ENCODE measurements around the gene DUSP14. TPM values are rescaled to one million over a fixed set of nuclear protein-coding genes. Genes with fewer than 3 reads are reported as not detected.

Gene DUSP14
- total and polyA plus RNA-seq, 9 of the 15 experiments (the other 6 are each of a cell fraction or from before 2014, with no cell fraction given) = 20.2 to 74.0 (median 31.8) TPM

GRCh38 chr17:37490638-37491614 is 1.2 kb downstream of the DUSP14 start (continued):
- no peak for TF ChIP-seq FOXA1 (IDR thresholded peaks at IDR 0.05; ENCODE audit: borderline replicate concordance)
- TF ChIP-seq, protein P1, sequence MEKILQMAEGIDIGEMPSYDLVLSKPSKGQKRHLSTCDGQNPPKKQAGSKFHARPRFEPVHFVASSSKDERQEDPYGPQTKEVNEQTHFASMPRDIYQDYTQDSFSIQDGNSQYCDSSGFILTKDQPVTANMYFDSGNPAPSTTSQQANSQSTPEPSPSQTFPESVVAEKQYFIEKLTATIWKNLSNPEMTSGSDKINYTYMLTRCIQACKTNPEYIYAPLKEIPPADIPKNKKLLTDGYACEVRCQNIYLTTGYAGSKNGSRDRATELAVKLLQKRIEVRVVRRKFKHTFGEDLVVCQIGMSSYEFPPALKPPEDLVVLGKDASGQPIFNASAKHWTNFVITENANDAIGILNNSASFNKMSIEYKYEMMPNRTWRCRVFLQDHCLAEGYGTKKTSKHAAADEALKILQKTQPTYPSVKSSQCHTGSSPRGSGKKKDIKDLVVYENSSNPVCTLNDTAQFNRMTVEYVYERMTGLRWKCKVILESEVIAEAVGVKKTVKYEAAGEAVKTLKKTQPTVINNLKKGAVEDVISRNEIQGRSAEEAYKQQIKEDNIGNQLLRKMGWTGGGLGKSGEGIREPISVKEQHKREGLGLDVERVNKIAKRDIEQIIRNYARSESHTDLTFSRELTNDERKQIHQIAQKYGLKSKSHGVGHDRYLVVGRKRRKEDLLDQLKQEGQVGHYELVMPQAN (IDR thresholded peaks at IDR 0.05; ENCODE audit: borderline replicate concordance) = peak; percentile 89
- no peak for TF ChIP-seq FOXK1 (CRISPR knock-in tag; IDR thresholded peaks at IDR 0.05; ENCODE audit: borderline replicate concordance)
- TF ChIP-seq L3MBTL2 (IDR thresholded peaks at IDR 0.05) = peak; percentile 90
- no peak; the same call in 1 of the 2 replicates for TF ChIP-seq TFAP4 (CRISPR knock-in tag; IDR thresholded peaks at IDR 0.05; ENCODE audit: borderline replicate concordance)
- no peak for TF ChIP-seq ZNF785 (CRISPR knock-in tag; IDR thresholded peaks at IDR 0.05)
- no peak for TF ChIP-seq PHB2 (IDR thresholded peaks at IDR 0.05; ENCODE audit: low read depth)
- TF ChIP-seq DIDO1 (tag; IDR thresholded peaks at IDR 0.05; ENCODE audit: low read depth) = no peak
- TF ChIP-seq CTCF (IDR thresholded peaks at IDR 0.05 in 2 of 3, conservative IDR thresholded peaks at IDR 0.05 in 1 of 3; ENCODE audit: insufficient read depth in 2 of 3, low read depth in 1 of 3, low read length in 3 of 3) = peak in 1 of 3 experiments; percentile 18; a peak in 1 of 6 replicates
- 0 out of 2 replicates have a peak, but pooled peaks have one; percentile 12 for TF ChIP-seq MAFK (IDR thresholded peaks at IDR 0.05; ENCODE audit: low read length)
- peak in 1 of 2 experiments; percentile 35; a peak in 1 of 4 replicates for TF ChIP-seq RCOR1 (IDR thresholded peaks at IDR 0.05; ENCODE audit: borderline replicate concordance in 1 of 2, low read depth in 2 of 2, low read length in 2 of 2)
- TF ChIP-seq ATF1 (CRISPR knock-in tag; IDR thresholded peaks at IDR 0.05) = no peak
- peak; percentile 75 for TF ChIP-seq ATF1 (tag; IDR thresholded peaks at IDR 0.05)
- no peak for TF ChIP-seq RFX5 (IDR thresholded peaks at IDR 0.05; ENCODE audit: low read depth, low read length)
- no peak for TF ChIP-seq MCM5 (IDR thresholded peaks at IDR 0.05; ENCODE audit: low read depth)
- TF ChIP-seq ZNF197 (CRISPR knock-in tag; IDR thresholded peaks at IDR 0.05; ENCODE audit: low read depth) = no peak
- TF ChIP-seq ZSCAN29 (IDR thresholded peaks at IDR 0.05) = no peak
- no peak for TF ChIP-seq ZNF444 (CRISPR knock-in tag; IDR thresholded peaks at IDR 0.05)
- TF ChIP-seq SMARCA4 (IDR thresholded peaks at IDR 0.05) = peak; percentile 66
- peak; percentile 32 for TF ChIP-seq KDM5B (IDR thresholded peaks at IDR 0.05; ENCODE audit: insufficient replicate concordance, low read depth, low read length)
- TF ChIP-seq ZNF217 (CRISPR knock-in tag; IDR thresholded peaks at IDR 0.05) = no peak
- TF ChIP-seq MTA1 (IDR thresholded peaks at IDR 0.05; ENCODE audit: borderline replicate concordance) = no peak
- TF ChIP-seq HNRNPUL1 (IDR thresholded peaks at IDR 0.05; ENCODE audit: low read length) = no peak
- no peak for TF ChIP-seq NBN (IDR thresholded peaks at IDR 0.05; ENCODE audit: low read depth)
- no peak for TF ChIP-seq ZNF384 (IDR thresholded peaks at IDR 0.05; ENCODE audit: low read depth, low read length)
- 0 out of 2 replicates have a peak, but pooled peaks have one; percentile 18 for TF ChIP-seq POLR2AphosphoS5 (IDR thresholded peaks at IDR 0.05; ENCODE audit: control insufficient read depth, insufficient read depth, low read depth, low read length)
